ENCODE results near the gene KIAA1217.

Gene KIAA1217

DNA sequence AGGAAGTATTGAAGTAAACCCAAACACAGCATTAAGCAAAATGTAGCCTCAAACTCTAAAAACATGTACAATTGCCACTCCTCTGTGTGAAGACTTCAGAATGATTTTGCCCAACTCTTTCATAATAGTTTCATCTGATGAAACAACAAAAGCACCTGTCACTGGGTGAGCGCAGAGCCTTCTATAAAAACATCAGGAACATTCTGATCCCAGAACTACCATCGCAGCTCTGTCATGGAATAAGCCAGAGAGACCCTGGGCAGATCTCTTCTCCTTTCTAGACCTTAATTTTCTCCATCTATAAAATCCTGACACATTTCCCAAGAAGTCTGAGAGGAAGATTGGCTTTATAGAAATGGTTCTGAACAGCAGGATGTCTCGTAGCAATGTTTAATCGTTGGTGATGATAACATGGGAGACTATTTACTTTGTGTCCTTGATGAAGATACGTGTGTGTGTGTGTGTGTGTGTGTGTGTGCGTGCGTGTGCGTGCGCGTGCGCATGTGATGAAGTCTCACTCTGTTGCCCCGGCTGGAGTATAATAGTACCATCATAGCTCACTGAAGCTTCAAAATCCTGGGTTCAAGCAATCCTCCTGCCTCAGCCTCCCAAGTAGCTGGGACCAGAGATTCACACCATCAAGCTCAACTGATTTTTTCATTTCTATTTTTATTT lies 198.0 kb downstream of the KIAA1217 start:
- no peak for DNase-seq (ENCODE audit: low spot score)

DNA sequence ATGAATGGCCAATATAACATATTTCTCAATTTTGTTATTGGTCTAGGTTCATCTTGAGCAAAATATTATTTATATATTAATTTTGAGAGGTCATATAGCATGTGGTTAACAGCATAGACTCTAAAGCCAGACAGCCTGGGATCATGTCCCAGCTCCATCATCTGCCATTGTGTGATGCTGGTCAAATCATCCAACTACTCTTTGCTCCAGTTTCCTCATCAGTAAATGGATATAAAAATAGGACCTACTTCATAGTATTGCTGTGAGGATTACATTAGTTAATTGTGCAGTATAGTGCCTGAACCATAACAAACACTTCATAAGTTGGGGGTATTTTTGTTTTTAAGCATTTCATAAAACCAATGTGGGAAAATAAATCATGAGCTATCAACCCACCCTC lies 199.0 kb downstream of the KIAA1217 start:
- no peak for DNase-seq (ENCODE audit: low spot score)

DNA sequence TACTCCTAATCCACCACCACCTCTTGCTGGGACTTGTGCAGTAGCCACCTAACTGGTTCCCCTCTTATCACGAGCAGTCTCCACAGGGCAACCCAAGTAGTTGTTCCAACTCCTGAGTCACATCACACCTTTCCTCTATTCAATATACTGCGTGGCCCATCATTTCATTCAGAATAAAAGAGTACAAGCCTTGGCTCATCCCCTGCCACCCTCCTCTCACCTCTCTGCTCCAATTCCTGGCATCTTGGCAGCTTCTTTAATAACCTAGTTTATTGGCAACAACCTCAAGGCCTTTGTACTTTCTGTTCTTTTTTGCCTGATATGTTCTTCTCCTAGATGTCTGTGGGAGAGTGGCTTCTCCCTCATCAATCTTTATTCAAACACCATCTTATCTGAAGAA lies 199.4 kb downstream of the KIAA1217 start:
- no peak for DNase-seq (ENCODE audit: low spot score)

DNA sequence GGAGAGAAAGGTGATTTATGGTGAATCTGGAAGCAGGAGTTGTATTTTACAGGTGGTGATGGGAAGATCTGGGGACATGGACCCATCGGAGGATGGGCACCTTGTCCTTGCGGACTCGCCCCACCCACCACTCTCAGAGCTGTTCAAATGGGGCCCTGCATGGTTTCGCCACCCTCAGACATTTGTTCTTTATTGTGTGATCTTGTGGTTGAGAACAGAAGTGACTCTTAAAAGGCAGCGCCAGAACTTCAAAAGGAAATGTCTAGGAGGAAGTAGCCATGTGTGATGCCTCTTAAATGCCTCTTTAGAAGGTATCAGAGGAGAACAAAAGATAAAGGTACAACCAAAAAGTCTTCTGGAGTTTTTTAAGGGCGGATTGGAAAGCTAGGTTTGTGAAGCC lies 205.7 kb downstream of the KIAA1217 start:
- no peak for DNase-seq (ENCODE audit: low spot score)

DNA sequence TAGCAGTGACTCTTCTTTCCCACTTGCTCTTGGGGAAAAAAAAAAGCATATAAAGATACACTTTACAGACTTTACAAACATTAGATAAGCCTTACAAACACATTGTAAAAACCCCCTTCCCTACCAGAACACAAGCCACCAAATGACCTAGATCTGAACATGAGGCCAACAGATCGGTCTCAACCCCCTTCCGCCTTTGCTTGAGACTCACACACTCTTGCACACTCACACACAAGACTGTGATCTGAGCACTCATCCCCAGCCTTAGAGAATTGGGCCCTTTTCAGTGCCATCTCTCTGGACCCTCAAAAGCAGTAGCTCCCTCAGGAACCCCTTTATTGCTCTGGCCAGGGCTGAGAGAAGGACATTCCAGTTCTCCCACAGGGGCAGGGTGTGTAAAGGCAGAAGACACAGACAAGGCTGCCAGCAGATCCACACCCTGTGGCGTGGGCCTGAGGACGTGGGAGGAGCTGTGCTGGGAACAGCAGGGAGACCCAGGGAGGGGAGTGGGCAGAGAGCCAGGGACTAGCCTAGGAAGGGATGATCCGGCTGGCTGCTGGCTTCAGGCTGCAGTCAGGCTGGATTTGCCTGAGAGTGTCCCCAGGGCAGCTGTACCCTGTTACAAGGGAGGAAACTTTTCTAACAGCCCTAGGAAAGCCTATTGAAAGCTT lies 206.7 kb downstream of the KIAA1217 start:
- DNase-seq (ENCODE audit: low spot score) = no peak

DNA sequence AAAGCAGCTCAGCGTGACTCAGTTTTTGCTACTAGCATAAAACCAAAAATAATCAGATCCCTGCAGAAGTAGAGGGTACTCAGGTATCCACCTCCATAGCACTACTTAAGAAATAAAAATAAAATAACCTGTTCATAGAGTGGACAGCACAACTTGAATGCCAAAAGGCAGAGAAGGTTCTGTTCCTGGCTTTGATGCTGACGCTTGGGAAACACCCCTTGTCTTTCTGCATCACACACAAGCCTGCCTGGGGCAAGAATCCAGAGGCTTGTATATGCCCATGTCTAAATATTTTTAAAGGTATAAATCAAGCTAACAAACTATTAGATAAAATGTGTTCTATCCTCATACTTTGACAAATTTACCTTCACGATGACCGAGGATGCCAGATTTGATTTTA lies 207.3 kb downstream of the KIAA1217 start:
- no peak for DNase-seq (ENCODE audit: low spot score)

DNA sequence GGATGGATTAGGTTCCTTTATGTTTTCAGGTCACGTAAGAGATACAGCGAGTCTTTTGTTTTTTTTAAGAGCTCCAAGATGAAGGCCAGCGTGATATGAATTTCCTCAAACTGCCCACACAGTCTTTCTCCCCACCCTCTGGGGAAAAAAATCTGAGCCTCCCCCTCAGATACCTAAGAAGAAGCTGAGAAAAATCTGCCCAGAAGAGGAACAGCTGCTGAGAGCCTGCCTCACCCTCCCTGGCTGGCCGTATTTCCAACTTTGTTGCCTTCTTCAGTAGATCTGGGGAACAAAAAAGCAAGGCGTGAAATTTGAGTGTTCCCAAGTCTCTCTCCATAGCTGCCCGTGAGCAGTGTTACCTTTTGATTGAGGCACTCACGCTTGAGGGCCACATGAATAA lies 208.1 kb downstream of the KIAA1217 start:
- no peak for DNase-seq (ENCODE audit: low spot score)

DNA sequence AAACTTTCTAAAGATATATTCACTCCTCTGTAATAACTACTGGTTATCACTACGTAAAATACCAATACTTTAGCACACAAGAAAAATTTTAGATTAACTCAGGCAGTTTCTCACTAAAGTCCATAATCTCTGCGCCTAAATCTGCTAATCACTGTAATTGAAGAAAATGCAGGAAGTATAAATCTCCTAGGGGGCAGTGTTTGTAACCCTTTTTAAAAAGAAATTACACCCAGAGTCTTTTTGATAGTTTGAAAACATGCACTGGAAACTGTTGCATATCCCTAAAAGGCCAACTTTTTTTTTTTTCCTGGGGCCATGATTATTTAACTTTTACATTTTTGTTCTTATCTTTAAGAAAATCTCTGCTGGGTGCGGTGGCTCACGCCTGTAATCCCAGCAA lies 209.6 kb downstream of the KIAA1217 start:
- no peak for DNase-seq (ENCODE audit: low spot score)

DNA sequence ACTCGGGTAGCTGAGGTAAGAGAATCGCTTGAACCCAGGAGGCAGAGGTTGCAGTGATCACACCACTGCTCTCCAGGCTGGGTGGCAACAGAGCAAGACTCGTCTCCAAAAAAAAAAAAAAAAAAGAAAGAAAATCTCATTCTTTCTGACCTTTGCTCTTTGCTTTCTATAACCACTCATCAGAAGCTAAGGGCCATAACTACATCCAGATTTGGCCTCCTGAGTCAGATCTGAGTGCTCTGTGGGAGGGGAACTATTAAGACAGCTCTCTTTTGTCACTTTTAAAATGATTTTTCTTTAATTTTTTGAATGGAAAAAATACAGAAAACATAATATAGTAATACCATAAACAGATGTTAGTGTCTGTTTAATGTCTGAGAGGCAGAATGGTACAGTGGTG lies 210.1 kb downstream of the KIAA1217 start:
- DNase-seq (ENCODE audit: low spot score) = no peak

DNA sequence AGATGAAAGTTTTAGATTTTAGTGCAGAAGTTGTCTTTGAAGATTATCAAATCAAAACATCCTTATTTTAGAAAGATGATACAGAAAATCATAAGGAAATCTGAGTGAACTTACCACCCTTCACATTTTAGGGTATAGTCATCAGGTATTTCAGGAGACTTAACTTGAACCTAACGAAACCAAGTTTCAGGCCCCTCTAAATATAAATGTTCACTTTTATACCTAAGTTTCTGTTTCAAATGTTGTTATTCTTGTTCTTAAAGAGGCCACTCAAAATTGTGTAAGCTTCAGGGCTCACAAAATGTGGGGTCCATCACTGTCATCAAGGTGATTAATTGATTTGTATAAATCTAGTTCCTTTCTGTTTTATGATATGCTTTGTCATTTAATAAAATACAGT lies 216.2 kb downstream of the KIAA1217 start:
- DNase-seq (ENCODE audit: low spot score) = no peak

DNA sequence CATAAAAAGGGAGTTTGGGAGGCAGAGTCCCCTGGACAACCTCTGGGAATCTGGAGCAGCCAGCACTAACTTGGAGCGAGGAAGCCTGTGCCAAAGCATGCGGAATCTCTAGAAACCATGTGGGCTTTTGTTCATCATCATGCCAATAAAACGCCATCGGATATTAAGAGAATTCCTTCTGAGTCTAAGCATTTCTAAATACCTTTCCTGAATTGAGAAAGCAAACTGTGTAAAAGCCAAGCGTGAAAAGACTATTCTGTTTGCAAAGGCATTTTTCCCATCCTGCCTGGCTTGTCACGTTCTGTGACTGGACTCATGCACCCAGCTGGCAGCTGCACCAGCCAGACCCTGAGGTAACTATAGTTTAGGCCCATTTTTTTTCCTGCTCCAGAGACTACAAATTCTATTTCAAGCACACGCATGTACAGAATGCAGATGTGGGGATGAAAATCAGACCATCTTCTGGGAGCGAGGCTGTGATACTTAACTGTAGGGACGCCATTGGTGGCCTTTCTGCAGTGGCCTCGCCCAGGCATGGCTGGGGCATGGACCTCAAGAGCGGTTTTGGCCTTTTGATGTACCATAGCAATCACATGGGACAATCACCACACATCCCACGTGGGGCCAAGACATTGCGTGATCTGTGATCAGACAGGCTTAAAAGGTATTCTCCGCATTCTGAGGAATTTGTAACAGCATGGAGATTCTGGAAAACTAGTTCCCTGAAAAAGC lies 218.9 kb downstream of the KIAA1217 start:
- no peak for DNase-seq (ENCODE audit: low spot score)

DNA sequence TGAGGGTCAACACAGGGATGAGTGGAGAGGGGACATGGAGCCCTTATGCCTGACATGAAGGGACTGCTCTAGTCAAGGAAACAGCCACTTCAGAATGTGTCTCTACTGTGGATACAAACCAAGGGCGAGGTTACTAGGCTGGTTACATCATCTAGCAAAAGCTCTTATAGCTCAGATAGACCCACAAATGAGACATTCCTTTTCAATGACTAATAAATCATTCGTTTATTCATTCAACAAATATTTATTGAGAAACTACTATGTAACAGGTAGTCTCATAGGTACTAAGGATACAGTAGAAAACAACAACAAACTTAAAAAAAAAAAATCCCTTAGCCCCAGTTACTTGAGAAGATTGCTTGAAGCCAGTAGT lies 219.5 kb downstream of the KIAA1217 start:
- DNase-seq (ENCODE audit: low spot score) = no peak

DNA sequence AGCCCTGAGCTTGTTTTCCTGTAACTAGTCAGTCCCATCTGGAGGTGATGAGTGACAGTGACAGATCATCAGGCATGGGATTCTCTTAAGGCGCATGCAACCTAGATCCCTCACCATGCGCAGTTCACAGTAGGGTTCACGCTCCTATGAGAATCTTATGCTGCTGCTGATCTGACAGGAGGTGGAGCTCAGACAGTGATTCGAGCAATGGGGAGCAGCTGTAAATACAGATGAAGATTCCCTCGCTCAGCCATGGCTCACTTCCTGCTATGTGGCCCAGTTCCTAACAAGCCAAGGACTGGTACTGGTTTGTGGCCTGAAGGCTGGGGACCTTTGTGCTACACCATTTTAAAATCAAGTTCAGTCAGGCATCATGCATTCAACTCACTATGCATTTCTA lies 221.7 kb downstream of the KIAA1217 start:
- no peak for DNase-seq (ENCODE audit: low spot score)

DNA sequence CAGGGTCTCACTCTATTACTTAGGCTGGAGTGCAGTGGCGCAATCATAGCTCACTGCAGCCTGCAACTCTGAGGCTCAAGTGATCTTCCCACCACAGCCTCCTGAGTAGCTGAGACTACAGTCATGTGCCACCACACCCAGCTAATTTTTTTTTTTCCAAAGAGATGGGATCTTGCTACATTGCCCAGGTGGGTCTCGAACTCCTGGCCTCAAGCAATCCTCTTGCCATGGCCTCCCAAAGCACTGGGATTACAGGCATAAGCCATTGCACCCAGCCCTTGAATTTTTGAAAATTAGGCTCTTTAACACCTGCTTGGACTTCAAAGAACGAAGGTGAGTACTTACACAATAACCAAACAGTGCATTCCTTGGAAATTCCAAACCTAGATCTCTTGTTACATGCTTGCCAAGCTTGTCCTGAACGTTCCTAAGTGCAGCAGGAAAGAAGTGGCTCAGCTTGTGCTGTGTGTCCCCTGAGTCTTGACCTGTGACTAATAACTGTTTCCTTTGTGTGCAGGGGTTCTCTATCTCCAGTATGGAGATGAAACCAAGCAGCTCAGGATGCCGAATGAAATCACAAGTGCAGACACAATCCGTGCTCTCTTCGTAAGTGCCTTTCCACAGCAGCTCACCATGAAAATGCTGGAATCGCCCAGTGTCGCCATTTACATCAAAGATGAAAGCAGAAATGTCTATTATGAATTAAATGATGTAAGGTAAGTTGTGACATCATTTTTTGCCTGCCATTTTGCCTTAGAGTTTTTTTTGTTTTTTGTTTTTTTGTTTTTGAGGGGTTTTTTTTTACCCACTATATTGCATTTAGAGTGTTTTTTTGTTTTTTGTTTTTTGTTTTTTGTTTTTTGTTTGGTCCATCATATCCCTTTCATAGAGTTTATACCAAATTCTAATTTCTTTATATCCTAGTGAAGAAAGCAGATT lies 223.8 kb downstream of the KIAA1217 start:
- DNase-seq (ENCODE audit: low spot score) = no peak

DNA sequence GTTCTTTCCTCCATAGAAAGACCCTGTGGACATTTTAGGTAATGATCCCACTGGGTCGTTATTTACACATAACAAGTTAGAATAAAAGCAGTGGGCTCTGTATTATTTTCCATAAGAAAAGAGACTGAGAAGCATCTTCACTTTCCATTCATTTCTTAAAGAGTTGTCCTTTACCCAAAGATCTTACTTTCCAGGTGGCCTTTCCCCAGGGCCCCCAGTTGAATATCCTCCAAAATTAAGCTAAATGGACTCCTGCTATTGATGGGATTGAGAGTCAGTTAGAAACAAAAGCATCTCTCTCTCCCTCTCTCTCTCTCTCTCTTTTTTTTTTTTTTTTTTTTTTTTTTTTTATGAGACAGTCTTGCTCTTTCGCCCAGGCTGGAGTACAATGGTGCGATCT lies 224.8 kb downstream of the KIAA1217 start:
- DNase-seq (ENCODE audit: low spot score) = no peak

DNA sequence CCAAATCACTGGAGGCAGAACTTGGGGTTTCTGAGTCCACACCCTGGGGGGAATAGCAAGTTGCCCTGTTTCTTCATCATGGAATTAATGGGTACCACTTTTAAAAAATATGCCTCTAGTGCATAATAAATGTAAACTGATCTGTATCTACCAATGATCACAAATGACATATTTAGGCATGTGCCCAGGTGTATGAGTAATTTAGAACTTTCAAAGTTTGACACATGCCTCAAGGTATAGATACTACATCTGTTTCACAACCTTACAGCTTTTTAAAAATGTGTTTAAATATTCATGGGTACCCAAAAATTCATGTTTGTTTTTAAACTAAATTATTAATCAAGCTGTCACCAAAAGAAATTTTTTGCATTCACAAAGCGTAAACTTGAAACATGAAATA lies 226.0 kb downstream of the KIAA1217 start:
- DNase-seq (ENCODE audit: low spot score) = no peak

DNA sequence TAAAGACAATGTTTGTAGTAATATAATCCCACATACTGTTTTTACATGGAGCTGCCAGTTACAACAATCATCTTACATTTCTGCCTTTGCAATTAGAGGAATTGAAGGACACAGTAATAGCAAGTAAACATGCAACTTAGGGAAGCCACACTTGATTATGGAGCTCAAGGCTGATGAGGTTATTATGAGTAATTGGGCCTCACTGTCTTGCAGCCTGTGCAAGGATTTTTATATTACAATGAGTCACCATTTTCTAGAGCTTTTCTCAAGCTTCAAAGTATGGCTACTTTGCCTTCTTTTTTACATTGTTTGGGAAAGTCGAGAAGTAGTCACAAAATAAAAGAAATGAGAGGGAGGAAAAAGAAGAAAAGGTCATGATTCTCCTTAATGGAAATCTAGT lies 226.4 kb downstream of the KIAA1217 start:
- DNase-seq (ENCODE audit: low spot score) = no peak

DNA sequence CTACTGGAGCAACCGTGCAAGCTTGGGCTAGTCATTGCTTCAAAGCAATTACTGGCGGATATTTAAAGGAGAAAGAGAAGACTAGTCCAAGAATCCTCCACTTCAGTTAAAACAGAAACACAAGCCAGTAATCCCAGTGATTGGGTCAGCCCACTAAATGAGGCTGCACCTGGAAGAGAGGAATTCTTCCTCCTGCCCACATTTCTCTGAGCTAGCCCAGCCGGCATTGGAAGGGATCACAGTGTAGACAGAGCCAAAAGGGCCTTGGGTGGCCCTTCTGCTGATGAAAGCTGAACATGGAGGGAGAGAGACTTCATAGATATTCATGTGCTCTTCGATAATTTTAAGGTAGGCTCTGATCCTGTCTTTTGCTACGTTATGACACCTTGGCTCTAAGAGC lies 228.4 kb downstream of the KIAA1217 start:
- DNase-seq (ENCODE audit: low spot score) = no peak

DNA sequence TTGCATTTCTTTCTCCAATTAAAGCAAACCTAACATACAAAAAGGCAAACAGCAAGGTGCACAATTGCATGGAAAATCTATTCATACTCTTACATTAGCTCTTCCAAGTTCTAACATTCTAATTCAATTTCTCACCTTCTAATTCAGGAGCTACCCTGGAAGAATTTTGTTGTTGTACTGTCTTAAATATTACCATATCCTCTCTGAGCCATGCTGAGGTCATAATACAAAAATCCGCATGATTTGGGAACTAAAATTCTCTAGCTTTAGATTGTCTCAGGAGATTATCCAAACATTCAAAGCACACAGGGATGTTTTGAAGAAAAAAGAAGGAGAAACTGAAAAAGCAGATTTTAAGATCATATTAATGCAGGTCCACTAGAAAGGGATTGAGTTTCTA lies 229.9 kb downstream of the KIAA1217 start:
- DNase-seq (ENCODE audit: low spot score) = no peak

DNA sequence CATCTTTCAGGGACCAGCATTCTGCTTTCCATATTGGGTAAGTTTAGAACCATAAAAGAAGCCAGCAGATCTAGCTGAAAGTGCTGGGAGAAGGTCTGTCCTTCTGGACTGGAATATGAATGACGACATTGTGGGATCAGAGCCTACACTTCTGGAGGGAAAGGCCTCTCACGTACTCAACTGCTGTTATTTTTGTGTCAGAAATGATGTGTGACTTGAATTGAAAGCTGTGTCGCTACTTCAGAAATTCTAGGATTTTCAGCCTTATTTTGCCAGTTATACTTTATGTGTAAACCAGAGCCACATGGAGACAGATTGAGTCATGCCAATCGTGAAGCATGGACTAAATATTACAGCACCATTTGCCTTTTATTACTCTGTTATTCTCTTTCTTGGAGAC lies 231.0 kb downstream of the KIAA1217 start:
- no peak for DNase-seq (ENCODE audit: low spot score)

DNA sequence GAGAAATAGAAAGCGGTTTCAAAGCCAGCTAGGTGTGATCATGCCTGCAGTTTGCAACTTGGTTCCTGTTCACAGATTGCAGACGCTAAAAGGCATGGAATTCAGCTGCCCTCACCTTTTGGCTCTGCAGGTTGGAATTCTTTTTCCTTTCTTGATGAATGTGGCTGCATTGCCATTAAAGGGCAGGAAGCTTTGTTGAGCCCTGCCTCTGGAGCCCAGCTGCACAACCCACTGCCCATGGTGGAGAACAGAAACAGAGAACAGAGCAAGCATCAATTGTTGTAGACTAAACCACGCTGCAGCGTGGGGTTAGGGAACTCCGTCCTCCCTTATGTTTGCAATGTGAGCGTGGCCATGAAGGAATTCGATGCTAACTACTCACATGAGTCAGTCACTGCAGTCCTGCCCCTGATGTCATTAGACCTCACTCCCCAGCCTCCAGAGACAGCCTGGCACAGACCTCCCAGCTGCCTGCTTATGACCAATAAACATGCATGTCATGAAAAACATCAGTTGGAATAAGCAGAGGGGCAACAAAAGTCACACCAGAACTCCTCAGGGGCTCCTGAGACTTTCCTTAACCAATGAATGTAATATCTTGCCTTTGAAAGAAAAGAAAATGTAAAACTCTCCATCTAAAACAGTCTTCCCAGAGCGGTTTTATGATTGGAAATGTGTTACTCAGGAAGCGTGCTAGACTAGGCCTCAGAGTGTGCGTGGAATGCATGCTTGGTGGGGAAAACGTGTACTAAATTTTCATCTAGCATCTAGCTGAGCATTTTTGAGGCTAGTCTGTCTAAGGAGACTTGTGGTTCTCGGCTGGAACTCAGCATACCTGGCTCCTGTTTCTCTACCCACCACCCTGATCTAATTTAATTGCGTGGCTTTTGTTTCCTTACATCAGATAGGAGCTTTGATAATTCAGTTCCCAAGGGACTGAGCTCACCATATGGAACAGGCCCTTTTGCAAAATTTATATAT lies 232.2 kb downstream of the KIAA1217 start:
- DNase-seq (ENCODE audit: low spot score) = peak; percentile 7
